ENCODE measurements around the gene YPEL3.

The YPEL3 gene

GRCh38 chr16:30088832-30089624, 7.0 kb downstream of the YPEL3 start:
- no peak for DNase-seq

- DNase-seq = no peak
These were observed 7.7 kb downstream of the YPEL3 start for GRCh38 chr16:30088237-30088831.

GRCh38 chr16:30087181-30087898, 8.7 kb downstream of the YPEL3 start:
- DNase-seq = no peak

- no peak for DNase-seq
These were observed 9.5 kb downstream of the YPEL3 start for GRCh38 chr16:30086291-30087140.

GRCh38 chr16:30085820-30086219, 10.2 kb downstream of the YPEL3 start:
- no peak for DNase-seq

- no peak for DNase-seq
These were observed 10.8 kb downstream of the YPEL3 start for GRCh38 chr16:30085247-30085646.

- no peak for DNase-seq
These were observed 11.2 kb downstream of the YPEL3 start for GRCh38 chr16:30084816-30085159.

GRCh38 chr16:30084096-30084815, 11.8 kb downstream of the YPEL3 start:
- no peak for DNase-seq

GRCh38 chr16:30083216-30084055, 12.6 kb downstream of the YPEL3 start:
- no peak for DNase-seq

GRCh38 chr16:30082545-30083090, 13.4 kb downstream of the YPEL3 start:
- no peak for DNase-seq

GRCh38 chr16:30079480-30079879, 16.5 kb downstream of the YPEL3 start:
- no peak for DNase-seq

GRCh38 chr16:30078744-30079143, 17.3 kb downstream of the YPEL3 start:
- DNase-seq = no peak

GRCh38 chr16:30077656-30078055, 18.4 kb downstream of the YPEL3 start:
- DNase-seq = no peak

- no peak for DNase-seq
These were observed 19.7 kb downstream of the YPEL3 start for GRCh38 chr16:30076276-30076791.

- peak; percentile 52 for DNase-seq
These were observed 20.3 kb downstream of the YPEL3 start, which contains the start of gene PPP4C for GRCh38 chr16:30075503-30076275. TSS of gene PPP4C (plus strand) at chr16:30075994. CDS start at chr16:30076378, 384 bp downstream.

GRCh38 chr16:30070490-30070889, 25.5 kb downstream of the YPEL3 start:
- no peak for DNase-seq

- no peak for DNase-seq
These were observed 26.2 kb downstream of the YPEL3 start for GRCh38 chr16:30069611-30070462.

- DNase-seq = no peak
These were observed 27.0 kb downstream of the YPEL3 start for GRCh38 chr16:30068750-30069610.
